Activated naive CD4-positive, alpha-beta T cell treated with anti-CD3 and anti-CD28 coated beads, Interleukin-2, amount 50 U/mL, for 24 hours (primary cell): Measurements from ENCODE around the gene SMAGP.

Source experiments
- H3K27ac Mint-ChIP-seq: one replicate; pipeline ENCODE4 v1.8.0; 2021; ENCODE audit warnings: mild to moderate bottlenecking, mixed read lengths
- H3K27me3 Mint-ChIP-seq: one replicate; pipeline ENCODE4 v1.8.0; 2021; ENCODE audit warnings: mixed read lengths
- H3K36me3 Mint-ChIP-seq: one replicate; pipeline ENCODE4 v1.8.0; 2021; ENCODE audit warnings: mixed read lengths
- H3K4me1 Mint-ChIP-seq: one replicate; pipeline ENCODE4 v1.8.0; 2021; ENCODE audit warnings: mixed read lengths
- H3K4me3 Mint-ChIP-seq: one replicate; pipeline ENCODE4 v1.8.0; 2021; ENCODE audit warnings: mild to moderate bottlenecking, mixed read lengths
- H3K9me3 Mint-ChIP-seq: one replicate; pipeline ENCODE4 v1.8.0; 2021; ENCODE audit warnings: mixed read lengths

Gene SMAGP

GRCh38 chr12:51197736-51198567 lies 72.3 kb downstream of the SMAGP start:
- H3K9me3 Mint-ChIP-seq, result no peaks in the 10 kb centered on the region
- H3K27ac Mint-ChIP-seq, result no peak overlapping the region
- peaks cover under 1% of the 10 kb centered on the region for H3K36me3 Mint-ChIP-seq
- H3K4me3 Mint-ChIP-seq, result no peak overlapping the region
- H3K4me1 Mint-ChIP-seq, result peaks cover 15% of the 10 kb centered on the region
- H3K27me3 Mint-ChIP-seq, result no peaks in the 10 kb centered on the region

- Mint-ChIP-seq H3K4me1 (peaks cover 7% of the 10 kb centered on the region), H3K36me3 (peaks cover 1% of the 10 kb centered on the region), H3K9me3 (no peaks in the 10 kb centered on the region), H3K27ac (no peak overlapping the region), H3K27me3 (no peaks in the 10 kb centered on the region), H3K4me3 (no peak overlapping the region)
Measured at GRCh38 chr12:51196547-51196946, 73.7 kb downstream of the SMAGP start.

GRCh38 chr12:51195841-51196240 lies 74.4 kb downstream of the SMAGP start:
- Mint-ChIP-seq H3K4me3 (no peak overlapping the region), H3K36me3 (peaks cover 3% of the 10 kb centered on the region), H3K4me1 (peaks cover under 1% of the 10 kb centered on the region), H3K27me3 (no peaks in the 10 kb centered on the region), H3K9me3 (no peaks in the 10 kb centered on the region), H3K27ac (no peak overlapping the region)
